ENCODE results near the gene PPP2R3B. TPM values are rescaled to one million over a fixed set of nuclear protein-coding genes. Genes with fewer than 3 reads are reported as not detected.

The PPP2R3B gene
- polyA plus RNA-seq, 1 donor from 2014 or later = 41.7 TPM

DNA sequence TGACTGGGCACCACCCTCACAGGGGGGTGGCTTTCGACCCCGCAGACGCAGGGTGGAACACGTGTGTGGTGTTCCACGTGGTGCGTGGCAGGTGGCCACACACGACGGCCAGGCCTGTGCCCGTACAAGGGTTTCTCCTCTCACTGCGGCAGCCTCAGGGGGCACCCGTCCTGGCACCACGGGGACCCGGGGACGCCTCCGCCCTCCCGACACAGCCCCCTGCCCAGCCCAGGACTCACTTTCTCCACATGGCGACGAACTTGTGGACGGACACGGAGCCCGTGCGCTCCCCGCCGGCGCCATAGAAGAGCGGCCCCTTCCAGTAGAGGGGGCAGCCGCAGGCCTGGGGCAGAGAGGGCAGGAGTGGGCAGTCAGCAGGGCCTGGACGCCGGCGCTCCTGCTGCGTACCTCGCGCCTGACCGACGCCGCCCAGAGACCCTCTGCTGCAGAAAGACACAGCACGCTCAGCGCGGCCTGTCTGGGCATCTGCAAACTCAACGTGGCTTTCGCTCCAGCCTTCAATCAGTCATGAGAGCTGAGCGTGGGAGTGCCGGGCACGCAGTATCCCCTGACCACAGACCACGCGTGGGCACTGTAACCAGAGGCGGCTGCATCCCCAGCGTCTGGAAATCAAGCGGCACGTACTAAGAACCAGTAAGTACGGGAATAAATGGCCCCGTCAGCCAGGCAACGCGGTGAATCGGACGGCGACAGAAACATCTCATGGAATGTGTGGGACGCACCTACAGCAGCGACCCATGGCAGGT lies 39.2 kb downstream of the PPP2R3B start:
- Histone ChIP-seq H3K9me2 (ENCODE audit: insufficient read depth, low read length) (no peaks in the 10 kb centered on the region), H3K79me2 (replicated peaks; ENCODE audit: insufficient read depth, low read length) (no peaks in the 10 kb centered on the region), H3K36me3 (ENCODE audit: insufficient read depth, low read length) (no peaks in the 10 kb centered on the region), H3K27ac (ENCODE audit: low read length) (no peak overlapping the region), H4K20me1 (ENCODE audit: insufficient read depth) (no peaks in the 10 kb centered on the region), H3K4me3 (ENCODE audit: low read length) (no peak overlapping the region), H3K27me3 (ENCODE audit: insufficient read depth, low read depth, low read length) (no peaks in the 10 kb centered on the region), H3K4me2 (ENCODE audit: low read length) (no peak overlapping the region), H2AFZ (ENCODE audit: low read depth, low read length) (no peak overlapping the region), H3K9me3 (ENCODE audit: low read length) (no peaks in the 10 kb centered on the region), H3K9ac (ENCODE audit: low read length) (no peak overlapping the region), H3F3A (ENCODE audit: insufficient read depth, low read length, poor library complexity, severe bottlenecking) (no peaks in the 10 kb centered on the region)
- TF ChIP-seq TAF1 (IDR thresholded peaks at IDR 0.05; ENCODE audit: low read depth) (no peak), EZH2 (IDR thresholded peaks at IDR 0.05; ENCODE audit: borderline replicate concordance, insufficient read depth, low read length, poor library complexity, severe bottlenecking) (no peak), RAD21 (conservative IDR thresholded peaks at IDR 0.05) (no peak)

GRCh38 chrX:346034-346813 lies 40.5 kb downstream of the PPP2R3B start:
- Histone ChIP-seq H3K4me2 (ENCODE audit: low read length) (no peak overlapping the region), H3K27ac (ENCODE audit: low read length) (no peak overlapping the region), H4K20me1 (ENCODE audit: insufficient read depth) (no peaks in the 10 kb centered on the region), H3F3A (ENCODE audit: insufficient read depth, low read length, poor library complexity, severe bottlenecking) (no peaks in the 10 kb centered on the region), H3K36me3 (ENCODE audit: insufficient read depth, low read length) (peaks cover 5% of the 10 kb centered on the region), H3K9me3 (ENCODE audit: low read length) (peaks cover 3% of the 10 kb centered on the region), H3K4me3 (ENCODE audit: low read length) (no peak overlapping the region), H3K9me2 (ENCODE audit: insufficient read depth, low read length) (no peaks in the 10 kb centered on the region), H3K9ac (ENCODE audit: low read length) (no peak overlapping the region), H2AFZ (ENCODE audit: low read depth, low read length) (no peak overlapping the region), H3K27me3 (ENCODE audit: insufficient read depth, low read depth, low read length) (no peaks in the 10 kb centered on the region), H3K79me2 (replicated peaks; ENCODE audit: insufficient read depth, low read length) (no peaks in the 10 kb centered on the region)
- no peak for TF ChIP-seq EZH2 (IDR thresholded peaks at IDR 0.05; ENCODE audit: borderline replicate concordance, insufficient read depth, low read length, poor library complexity, severe bottlenecking)
- TF ChIP-seq TAF1 (IDR thresholded peaks at IDR 0.05; ENCODE audit: low read depth) = no peak
- no peak for TF ChIP-seq EP300 (conservative IDR thresholded peaks at IDR 0.05; ENCODE audit: poor library complexity, severe bottlenecking)
- no peak for TF ChIP-seq POLR2AphosphoS5 (IDR thresholded peaks at IDR 0.05)
- TF ChIP-seq RAD21 (conservative IDR thresholded peaks at IDR 0.05) = no peak
- no peak for TF ChIP-seq MXI1 (conservative IDR thresholded peaks at IDR 0.05; ENCODE audit: poor library complexity, severe bottlenecking)
- TF ChIP-seq REST (IDR thresholded peaks at IDR 0.05; ENCODE audit: borderline replicate concordance) = no peak
- no peak for TF ChIP-seq SMC3 (conservative IDR thresholded peaks at IDR 0.05; ENCODE audit: poor library complexity)
- TF ChIP-seq CTCF (IDR thresholded peaks at IDR 0.05; ENCODE audit: poor library complexity, severe bottlenecking) = no peak

Data from neural cell (in vitro differentiated cells).